Trophoblast cell (in vitro differentiated cells and primary cell): ENCODE results near the gene ADAMTSL3.

Experiments
- DNase-seq, 2 donors: peaks; one replicate each; pipeline ENCODE4 v3.0.0-alpha.2; 2016
- H2AFZ ChIP-seq: 2 replicates; pipeline ENCODE4 v1.6.1; 2013; ENCODE audit warnings: low read length, moderate library complexity, mild to moderate bottlenecking; ENCODE audit not compliant: insufficient read depth, poor library complexity
- H2AK5ac ChIP-seq: 2 replicates; pipeline ENCODE4 v1.6.1; 2013; ENCODE audit warnings: mild to moderate bottlenecking, low read length
- H2BK120ac ChIP-seq: 2 replicates; pipeline ENCODE4 v1.6.1; 2013; ENCODE audit warnings: low read length, mild to moderate bottlenecking, moderate library complexity; ENCODE audit not compliant: insufficient read depth, poor library complexity
- H2BK12ac ChIP-seq: 2 replicates; pipeline ENCODE4 v1.6.1; 2013; ENCODE audit warnings: mild to moderate bottlenecking, low read length, moderate library complexity
- H2BK5ac ChIP-seq: 2 replicates; pipeline ENCODE4 v1.6.1; 2013; ENCODE audit warnings: low read length, low read depth, moderate library complexity, mild to moderate bottlenecking; ENCODE audit not compliant: poor library complexity
- H3K14ac ChIP-seq: 2 replicates; pipeline ENCODE4 v1.6.1; 2013; ENCODE audit warnings: mild to moderate bottlenecking, low read length
- H3K18ac ChIP-seq: 2 replicates; pipeline ENCODE4 v1.6.1; 2013; ENCODE audit warnings: mild to moderate bottlenecking, low read length
- H3K23ac ChIP-seq: 2 replicates; pipeline ENCODE4 v1.6.1; 2013; ENCODE audit warnings: low read length
- H3K27ac ChIP-seq: 2 replicates; pipeline ENCODE4 v1.5.1; 2013; ENCODE audit warnings: low read depth, mild to moderate bottlenecking, inconsistent platforms, low read length, moderate library complexity
- H3K27me3 ChIP-seq: 2 replicates; pipeline ENCODE4 v1.6.1; 2013; ENCODE audit warnings: inconsistent platforms, mild to moderate bottlenecking, low read length, moderate library complexity; ENCODE audit not compliant: insufficient read depth
- H3K36me3 ChIP-seq, 2 experiments: 1 replicate in 1 of 2; 2 replicates in 1 of 2; pipeline ENCODE4 v1.6.1; 2013; ENCODE audit warnings: low read length in 2 of 2, mild to moderate bottlenecking in 2 of 2, moderate library complexity in 1 of 2; ENCODE audit not compliant: insufficient read depth in 2 of 2, control insufficient read depth in 1 of 2
- H3K4ac ChIP-seq: 2 replicates; pipeline ENCODE4 v1.6.1; 2013; ENCODE audit warnings: low read depth, mild to moderate bottlenecking, low read length, moderate library complexity
- H3K4me1 ChIP-seq, 2 experiments: 1 replicate in 1 of 2; 2 replicates in 1 of 2; pipeline ENCODE4 v1.6.1; 2013; ENCODE audit warnings: low read length in 2 of 2, mild to moderate bottlenecking in 2 of 2, moderate library complexity in 1 of 2; ENCODE audit not compliant: insufficient read depth in 2 of 2, control insufficient read depth in 1 of 2
- H3K4me2 ChIP-seq: 2 replicates; pipeline ENCODE4 v1.6.1; 2013; ENCODE audit warnings: inconsistent platforms, mild to moderate bottlenecking, low read length, moderate library complexity
- H3K4me3 ChIP-seq: 2 replicates; pipeline ENCODE4 v1.5.1; 2013; ENCODE audit warnings: mild to moderate bottlenecking, low read depth, low read length, inconsistent platforms
- H3K79me1 ChIP-seq: one replicate; pipeline ENCODE4 v1.6.1; 2013; ENCODE audit warnings: low read length
- H3K79me2 ChIP-seq: 2 replicates; pipeline ENCODE4 v1.6.1; 2013; ENCODE audit warnings: low read length, mild to moderate bottlenecking; ENCODE audit not compliant: control insufficient read depth, insufficient read depth, poor library complexity
- H3K9ac ChIP-seq: 2 replicates; pipeline ENCODE4 v1.6.1; 2013; ENCODE audit warnings: mild to moderate bottlenecking, low read length
- H3K9me3 ChIP-seq: 2 replicates; pipeline ENCODE4 v1.6.1; 2013; ENCODE audit warnings: low read depth, mild to moderate bottlenecking, control low read depth, inconsistent platforms, low read length; ENCODE audit not compliant: insufficient read depth
- H4K12ac ChIP-seq: 2 replicates; pipeline ENCODE4 v1.6.1; 2013; ENCODE audit warnings: low read depth, mild to moderate bottlenecking, low read length, moderate library complexity
- H4K8ac ChIP-seq: 2 replicates; pipeline ENCODE4 v1.6.1; 2013; ENCODE audit warnings: low read depth, mild to moderate bottlenecking, low read length, moderate library complexity
- H4K91ac ChIP-seq: one replicate; pipeline ENCODE4 v1.6.1; 2013; ENCODE audit warnings: low read depth, mild to moderate bottlenecking, low read length, moderate library complexity
- WGBS: extraction: QIAGEN DNeasy Blood & Tissue Kit; methylation state at CpG from one replicate; pipeline ENCODE4 v1.1.7; 2013; ENCODE audit warnings: missing lambda C conversion rate; ENCODE audit not compliant: insufficient read length, insufficient coverage; ENCODE audit errors: extremely low coverage; 5-methylcytosine and 5-hydroxymethylcytosine counted together

ADAMTSL3 gene

GRCh38 chr15:83643201-83643600 lies 10.7 kb upstream of the ADAMTSL3 start:
- no peak overlapping the region for H3K18ac ChIP-seq
- DNase-seq = no peak
- no peak overlapping the region for H3K9ac ChIP-seq
- no peak overlapping the region for H3K4ac ChIP-seq
- H3K27ac ChIP-seq = no peak overlapping the region
- no peak overlapping the region for H2AK5ac ChIP-seq
- no peaks in the 10 kb centered on the region for H3K79me1 ChIP-seq
- H4K91ac ChIP-seq = no peak overlapping the region
- H3K14ac ChIP-seq = no peak overlapping the region
- H2BK5ac ChIP-seq = no peak overlapping the region
- no peak overlapping the region for H2BK120ac ChIP-seq
- no peak overlapping the region for H2BK12ac ChIP-seq
- no peaks in the 10 kb centered on the region for H3K79me2 ChIP-seq
- H3K23ac ChIP-seq = no peak overlapping the region
- no peak overlapping the region for H3K4me2 ChIP-seq
- H3K36me3 ChIP-seq = no peaks in the 10 kb centered on the region
- no peak overlapping the region for H4K12ac ChIP-seq
- no peaks in the 10 kb centered on the region for H3K27me3 ChIP-seq
- H2AFZ ChIP-seq = no peak overlapping the region
- no peaks in the 10 kb centered on the region for H3K4me1 ChIP-seq
- H3K4me3 ChIP-seq = no peak overlapping the region
- H3K9me3 ChIP-seq = peaks cover 5% of the 10 kb centered on the region
- no peak overlapping the region for H4K8ac ChIP-seq

GRCh38 chr15:83644439-83644838 lies 9.5 kb upstream of the ADAMTSL3 start:
- Histone ChIP-seq H3K79me1 (no peaks in the 10 kb centered on the region), H3K27ac (no peak overlapping the region), H2BK120ac (no peak overlapping the region), H2AFZ (no peak overlapping the region), H3K27me3 (no peaks in the 10 kb centered on the region), H3K14ac (no peak overlapping the region), H4K91ac (no peak overlapping the region), H3K9me3 (peaks cover 2% of the 10 kb centered on the region), H2BK5ac (no peak overlapping the region), H3K18ac (no peak overlapping the region), H3K79me2 (no peaks in the 10 kb centered on the region), H3K4ac (no peak overlapping the region), H4K12ac (no peak overlapping the region), H3K23ac (no peak overlapping the region), H2AK5ac (no peak overlapping the region), H3K9ac (no peak overlapping the region), H3K4me2 (no peak overlapping the region), H3K36me3 (no peaks in the 10 kb centered on the region), H2BK12ac (no peak overlapping the region), H3K4me3 (no peak overlapping the region), H3K4me1 (no peaks in the 10 kb centered on the region), H4K8ac (no peak overlapping the region)
- DNase-seq = no peak
- WGBS = no CpG with 5 or more reads among the region's 1 CpG

- no peaks in the 10 kb centered on the region for H3K79me1 ChIP-seq
- no peak overlapping the region for H2BK5ac ChIP-seq
- H3K23ac ChIP-seq = no peak overlapping the region
- H3K79me2 ChIP-seq = no peaks in the 10 kb centered on the region
- no peak overlapping the region for H4K12ac ChIP-seq
- DNase-seq = no peak
- no peak overlapping the region for H2AFZ ChIP-seq
- H3K14ac ChIP-seq = no peak overlapping the region
- H3K27ac ChIP-seq = no peak overlapping the region
- H2BK12ac ChIP-seq = no peak overlapping the region
- peaks cover 7 to 12% of the 10 kb centered on the region in 2 experiments for H3K4me1 ChIP-seq
- H3K18ac ChIP-seq = no peak overlapping the region
- no peak overlapping the region for H3K9ac ChIP-seq
- no CpG with 5 or more reads among the region's 2 CpGs for WGBS
- H3K4me3 ChIP-seq = no peak overlapping the region
- no peak overlapping the region for H4K91ac ChIP-seq
- H3K9me3 ChIP-seq = peaks cover 2% of the 10 kb centered on the region
- H3K4me2 ChIP-seq = no peak overlapping the region
- H4K8ac ChIP-seq = no peak overlapping the region
- no peak overlapping the region for H3K4ac ChIP-seq
- peaks cover 28% of the 10 kb centered on the region for H3K27me3 ChIP-seq
- no peak overlapping the region for H2BK120ac ChIP-seq
- H3K36me3 ChIP-seq = no peaks in the 10 kb centered on the region
- no peak overlapping the region for H2AK5ac ChIP-seq
Observed at GRCh38 chr15:83650831-83651230, 3.1 kb upstream of the ADAMTSL3 start.

- Histone ChIP-seq H3K36me3 (no peaks in the 10 kb centered on the region), H3K4me3 (no peak overlapping the region), H3K27me3 (peaks cover 28% of the 10 kb centered on the region), H3K79me2 (no peaks in the 10 kb centered on the region), H2BK12ac (no peak overlapping the region), H3K23ac (no peak overlapping the region), H3K4ac (no peak overlapping the region), H2BK120ac (no peak overlapping the region), H3K9ac (no peak overlapping the region), H4K91ac (no peak overlapping the region), H3K4me1 (peaks cover 7 to 12% of the 10 kb centered on the region in 2 experiments), H3K27ac (no peak overlapping the region), H3K18ac (no peak overlapping the region), H3K79me1 (no peaks in the 10 kb centered on the region), H2BK5ac (no peak overlapping the region), H3K9me3 (peaks cover 2% of the 10 kb centered on the region), H3K4me2 (no peak overlapping the region), H2AFZ (no peak overlapping the region), H3K14ac (no peak overlapping the region), H4K8ac (no peak overlapping the region), H4K12ac (no peak overlapping the region), H2AK5ac (no peak overlapping the region)
- no CpG with 5 or more reads among the region's 6 CpGs for WGBS
- DNase-seq = no peak
Observed at GRCh38 chr15:83651541-83651940, 2.4 kb upstream of the ADAMTSL3 start.
